GM12892 (cell line): ENCODE results near the gene NCBP1.

Experiments used
- POLR2A ChIP-seq: IDR thresholded peaks from 2 replicates; pipeline ENCODE4 v1.6.1; 2011; ENCODE audit warnings: low read depth, low read length, control low read depth
- POLR2AphosphoS5 ChIP-seq: IDR thresholded peaks from 2 replicates; pipeline ENCODE4 v1.6.1; 2011; ENCODE audit warnings: low read depth, low read length, control low read depth
- TAF1 ChIP-seq: IDR thresholded peaks from 2 replicates; pipeline ENCODE4 v1.6.1; 2011; ENCODE audit warnings: low read depth, mild to moderate bottlenecking, control low read depth, low read length, borderline replicate concordance

DNA sequence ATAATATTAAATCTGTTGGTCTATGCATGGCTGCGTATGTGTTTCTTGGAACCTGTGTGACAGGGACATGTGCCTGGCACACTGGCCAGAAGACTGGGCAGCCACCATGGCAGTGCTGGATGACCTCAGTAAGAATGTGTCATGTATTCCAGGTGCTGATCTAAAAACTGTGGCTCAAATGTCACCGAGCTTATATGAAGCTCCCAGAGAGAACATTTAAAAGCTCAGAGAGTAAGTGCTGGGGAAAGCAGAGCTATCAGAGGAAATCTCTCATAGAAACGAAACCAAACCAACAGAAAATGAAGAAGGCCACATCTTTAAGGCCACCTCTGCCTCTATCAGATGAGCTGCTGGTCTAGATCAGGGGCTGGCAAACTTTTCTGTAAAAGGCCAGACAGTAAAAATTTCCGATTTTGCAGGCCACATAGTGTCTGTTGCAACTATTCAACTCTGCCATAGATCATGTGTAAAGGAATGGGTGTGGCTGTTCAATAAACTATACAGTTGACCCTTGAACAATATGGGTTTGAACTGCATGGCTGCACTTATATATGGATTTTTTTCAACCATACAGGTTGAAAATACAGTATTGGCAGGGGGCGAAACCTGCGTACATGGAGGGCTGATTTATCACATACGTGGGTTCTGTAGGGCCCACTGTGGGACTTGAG, 32.3 kb upstream of the NCBP1 start:
- TF ChIP-seq POLR2AphosphoS5 (no peak), POLR2A (no peak), TAF1 (no peak)
